Stimulated activated CD8-positive, alpha-beta memory T cell treated with anti-CD3 and anti-CD28 coated beads, Interleukin-7, amount 100 ng/mL, for 24 hours (primary cell): ENCODE measurements around the gene POU3F2.

Experiments
- DNase-seq: peaks from one replicate; pipeline ENCODE4 v3.0.0-alpha.2; 2020; ENCODE audit warnings: low read depth

POU3F2 gene

GRCh38 chr6:98831057-98831958 is 3.1 kb upstream of the POU3F2 start:
- DNase-seq, result no peak

DNA sequence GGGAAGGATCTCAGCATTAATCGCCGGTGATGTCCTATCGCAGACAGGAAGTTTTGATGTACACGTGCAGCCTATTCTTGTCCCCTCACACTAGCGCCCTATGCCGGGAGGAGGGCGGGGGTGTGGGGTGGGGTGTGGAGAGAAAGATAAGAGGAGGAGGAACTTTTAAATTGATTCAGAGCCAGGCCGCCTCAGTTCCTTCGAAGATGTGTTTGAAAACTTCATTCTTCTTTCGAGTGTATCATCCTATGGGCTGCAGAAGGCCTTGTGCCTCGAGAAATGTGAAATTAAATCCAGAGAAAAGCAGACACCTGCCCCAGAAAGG is 2.5 kb upstream of the POU3F2 start:
- no peak for DNase-seq

DNA sequence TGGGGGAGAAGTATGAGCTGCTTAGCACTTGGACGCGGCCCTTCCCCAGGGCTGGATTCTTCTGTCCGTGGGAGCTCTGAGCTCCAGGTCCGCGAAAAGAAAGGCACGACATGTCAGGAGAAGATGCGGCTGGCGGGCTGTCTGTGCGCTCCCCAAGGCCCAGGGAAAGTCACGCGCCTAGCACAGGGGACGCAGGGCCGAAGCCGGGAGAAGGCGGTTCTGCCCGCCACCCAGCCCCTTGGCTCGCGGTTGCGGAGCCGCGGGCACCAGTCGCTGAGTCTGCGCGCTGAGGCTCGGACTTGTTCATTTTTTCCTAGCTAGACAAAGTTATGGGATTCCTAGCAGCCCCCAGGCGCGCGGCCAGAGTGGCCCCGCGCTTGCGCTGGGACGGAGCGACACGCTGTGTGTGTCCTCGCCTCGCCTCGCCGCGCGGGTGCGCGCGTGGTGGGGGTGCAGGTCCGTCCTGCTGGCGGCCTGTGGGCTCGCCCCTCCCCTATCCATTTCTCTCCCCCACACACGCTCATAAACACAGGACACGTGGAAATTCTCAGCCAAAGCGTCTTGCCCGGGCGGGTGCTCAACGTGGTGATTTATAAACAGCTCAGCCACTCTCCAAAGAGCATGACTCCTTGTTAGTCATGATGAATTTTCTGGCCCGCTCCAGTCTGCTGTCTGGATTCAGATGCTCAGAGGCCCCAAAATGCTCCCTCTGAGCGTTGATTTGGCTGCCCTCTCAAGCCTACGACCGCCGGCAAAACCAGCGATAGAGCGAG is 1.9 kb upstream of the POU3F2 start:
- DNase-seq, result no peak

GRCh38 chr6:98833057-98833306 is 1.4 kb upstream of the POU3F2 start:
- DNase-seq, result no peak

DNA sequence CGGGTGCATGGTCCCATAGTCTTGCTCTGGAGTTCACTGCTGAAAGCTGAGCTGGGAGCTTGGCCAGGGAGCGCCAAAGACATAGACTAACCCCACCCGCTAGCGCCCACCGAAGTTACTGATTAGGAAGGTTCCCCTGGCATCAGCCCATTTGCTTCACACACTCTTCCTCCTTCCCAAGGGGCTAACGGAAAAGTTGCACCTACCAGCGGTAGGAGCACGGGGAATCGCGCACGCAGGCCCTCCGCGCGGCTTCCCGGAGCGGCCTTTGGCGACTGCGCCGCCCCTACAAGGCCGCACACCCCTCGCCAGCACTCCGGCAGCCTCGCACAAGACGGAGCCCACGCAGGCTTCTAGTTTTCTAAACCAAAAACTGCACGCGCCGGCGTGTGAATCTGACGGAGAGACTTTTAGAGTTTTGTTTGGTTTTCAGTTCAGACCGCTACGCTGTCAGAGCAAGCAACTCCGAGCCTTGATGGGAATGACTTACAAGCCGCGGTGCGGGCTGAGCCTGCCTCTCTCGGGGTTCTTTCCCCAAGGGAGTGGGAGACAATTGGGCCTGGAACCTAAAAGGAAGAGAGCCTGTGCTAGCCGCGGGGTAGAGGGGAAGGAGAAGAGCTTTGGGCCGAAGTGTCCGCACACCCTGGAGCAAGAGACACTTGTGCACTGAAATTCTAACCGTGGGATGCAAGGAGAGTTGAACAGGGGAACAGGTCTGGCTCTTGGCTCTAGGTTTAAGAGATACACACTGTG is 891 bp upstream of the POU3F2 start:
- DNase-seq, result no peak

- DNase-seq, result no peak
These were observed 1.0 kb downstream of the POU3F2 start for GRCh38 chr6:98835149-98836024.

GRCh38 chr6:98836025-98836961 is 1.9 kb downstream of the POU3F2 start:
- no peak for DNase-seq

GRCh38 chr6:98836962-98837944 is 2.9 kb downstream of the POU3F2 start:
- no peak for DNase-seq

DNA sequence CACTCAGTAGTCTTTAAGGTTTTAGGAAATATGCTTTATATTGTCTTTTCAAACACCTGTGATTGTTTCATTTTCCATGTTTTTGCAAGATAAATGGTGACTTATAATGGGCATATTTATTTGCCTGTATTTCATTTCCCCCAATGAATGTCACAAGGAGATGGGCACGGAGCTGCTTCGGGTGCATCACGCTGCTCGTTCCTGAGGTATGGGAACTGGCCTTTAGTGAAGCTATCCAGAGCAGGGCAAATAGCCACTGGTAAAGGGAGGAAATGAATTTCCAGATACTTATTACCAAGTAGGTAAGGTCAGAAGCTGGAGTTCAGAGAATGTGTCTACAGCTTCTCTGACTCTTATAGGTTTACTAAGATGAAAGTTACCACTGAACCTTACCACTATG is 3.7 kb downstream of the POU3F2 start:
- DNase-seq, result no peak

DNA sequence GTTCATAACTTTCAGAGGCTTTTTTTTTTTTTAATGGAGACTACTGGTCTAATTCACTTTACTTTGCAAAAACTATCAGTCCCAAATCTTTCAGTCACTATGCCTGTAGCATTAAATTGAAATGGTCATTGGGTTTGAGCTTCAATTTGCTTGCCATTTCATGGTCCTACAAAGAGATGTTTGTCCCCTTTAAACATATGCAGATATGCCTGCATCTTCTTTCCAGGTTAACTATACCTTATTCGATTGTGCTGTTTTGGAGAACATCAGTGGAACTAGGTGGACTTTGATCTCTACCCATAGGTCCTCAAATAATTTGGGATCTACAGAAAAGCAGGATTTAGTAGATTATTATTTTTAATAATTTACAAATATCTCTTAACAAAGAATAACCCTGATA is 4.6 kb downstream of the POU3F2 start:
- no peak for DNase-seq

DNA sequence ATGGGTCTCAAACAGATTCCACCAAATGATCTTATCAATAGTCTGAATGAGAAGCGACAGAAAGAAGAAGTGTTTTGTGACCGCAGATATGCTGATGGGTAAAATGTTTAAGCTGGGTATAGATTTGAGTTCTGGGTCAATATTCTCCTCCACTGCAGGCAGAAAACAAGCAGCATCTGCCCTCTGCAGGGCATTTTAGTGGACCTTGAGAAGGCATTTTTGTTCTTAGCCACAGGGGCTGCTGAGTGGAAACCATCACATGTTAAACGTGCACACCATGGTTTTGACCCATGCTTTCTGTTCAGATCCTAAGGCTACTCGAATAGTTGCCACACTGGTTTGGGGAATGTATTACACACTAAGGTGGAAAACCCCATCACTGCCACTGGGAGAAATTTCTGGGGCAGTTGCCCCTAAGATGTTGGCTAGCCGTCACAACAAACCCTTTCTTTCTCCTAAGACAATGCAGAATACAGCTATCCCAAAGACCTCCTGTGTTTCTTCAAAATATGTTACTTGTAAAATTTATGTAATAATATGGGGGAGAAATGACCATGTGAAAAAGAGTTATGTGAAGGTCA is 5.5 kb downstream of the POU3F2 start:
- no peak for DNase-seq

DNA sequence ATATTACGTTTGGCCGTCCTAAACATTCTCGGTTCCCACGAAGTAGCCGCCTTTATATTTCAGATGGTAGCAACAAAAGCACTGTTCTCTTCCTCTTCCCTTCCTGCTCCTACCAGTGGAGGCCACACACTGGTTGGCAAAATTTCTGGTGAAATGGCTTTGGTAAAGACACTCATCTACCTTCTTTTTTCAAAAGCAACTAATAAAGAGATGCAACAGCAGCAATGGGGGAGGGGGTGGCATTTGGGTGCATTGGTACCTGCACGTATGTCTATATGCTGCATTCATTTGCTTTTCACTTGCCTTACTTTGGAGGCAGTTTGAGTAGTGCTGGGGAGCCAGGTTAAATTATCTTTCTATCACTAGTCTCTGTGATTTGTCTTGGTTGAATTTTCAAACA is 6.0 kb downstream of the POU3F2 start:
- DNase-seq, result no peak

DNA sequence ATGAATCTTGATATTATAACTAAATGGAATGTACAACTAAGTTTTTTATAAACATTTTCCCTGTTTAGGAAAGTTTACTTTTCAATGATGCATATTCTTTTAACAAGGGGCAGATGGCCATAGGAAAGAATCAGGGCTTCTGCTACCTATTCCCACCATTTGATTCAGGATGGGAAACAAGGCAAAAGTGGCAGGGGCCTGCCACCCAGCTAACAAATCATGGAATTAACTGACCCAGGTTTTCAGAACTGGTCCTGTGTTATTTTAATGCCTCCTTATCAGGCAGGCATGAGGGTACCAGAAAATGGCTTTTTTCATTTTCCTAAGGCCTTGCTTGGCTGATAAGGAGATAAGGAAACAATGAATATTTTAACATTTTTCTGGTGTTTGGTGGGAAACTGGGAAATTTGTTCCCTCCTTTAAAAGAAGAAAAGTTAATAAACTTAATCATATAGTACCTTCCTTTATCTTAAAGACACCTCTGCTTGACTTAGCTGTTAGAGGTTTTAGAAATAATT is 6.7 kb downstream of the POU3F2 start:
- no peak for DNase-seq

DNA sequence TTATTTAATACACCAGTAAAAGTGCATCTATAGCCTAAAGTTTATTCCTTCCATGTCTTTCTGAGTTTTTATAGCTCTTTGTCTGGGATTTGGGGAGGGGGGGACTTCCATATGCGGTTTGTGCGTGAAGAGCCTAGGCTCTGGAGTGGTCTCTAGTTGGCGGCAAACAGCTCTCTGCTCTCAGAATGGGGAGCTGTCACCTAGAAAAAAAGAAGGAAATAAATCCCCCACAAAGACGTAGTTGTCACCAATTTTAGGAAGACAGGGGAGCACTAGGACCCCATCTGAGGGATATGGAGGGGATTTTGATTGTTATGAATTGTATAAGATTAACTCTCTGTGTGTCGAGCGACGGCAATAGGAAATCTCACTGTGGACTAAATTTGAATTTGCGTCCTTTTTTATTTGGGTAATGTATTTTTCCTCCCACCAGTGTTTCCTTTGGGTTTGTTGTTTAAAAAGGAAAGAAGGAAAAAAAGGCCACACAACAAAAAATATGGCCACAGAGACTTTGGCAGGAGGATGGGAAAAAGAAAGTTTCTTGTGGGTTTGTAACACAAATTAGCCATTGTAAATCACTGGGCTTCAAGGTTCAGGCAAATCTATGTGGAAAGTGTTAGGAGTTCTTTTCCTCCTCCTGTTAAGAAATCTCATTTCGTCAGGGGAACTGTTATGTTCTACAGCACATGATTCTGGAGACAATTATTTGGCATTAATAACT is 7.4 kb downstream of the POU3F2 start:
- no peak for DNase-seq

- no peak for DNase-seq
These were observed 8.2 kb downstream of the POU3F2 start for GRCh38 chr6:98842342-98843180.

DNA sequence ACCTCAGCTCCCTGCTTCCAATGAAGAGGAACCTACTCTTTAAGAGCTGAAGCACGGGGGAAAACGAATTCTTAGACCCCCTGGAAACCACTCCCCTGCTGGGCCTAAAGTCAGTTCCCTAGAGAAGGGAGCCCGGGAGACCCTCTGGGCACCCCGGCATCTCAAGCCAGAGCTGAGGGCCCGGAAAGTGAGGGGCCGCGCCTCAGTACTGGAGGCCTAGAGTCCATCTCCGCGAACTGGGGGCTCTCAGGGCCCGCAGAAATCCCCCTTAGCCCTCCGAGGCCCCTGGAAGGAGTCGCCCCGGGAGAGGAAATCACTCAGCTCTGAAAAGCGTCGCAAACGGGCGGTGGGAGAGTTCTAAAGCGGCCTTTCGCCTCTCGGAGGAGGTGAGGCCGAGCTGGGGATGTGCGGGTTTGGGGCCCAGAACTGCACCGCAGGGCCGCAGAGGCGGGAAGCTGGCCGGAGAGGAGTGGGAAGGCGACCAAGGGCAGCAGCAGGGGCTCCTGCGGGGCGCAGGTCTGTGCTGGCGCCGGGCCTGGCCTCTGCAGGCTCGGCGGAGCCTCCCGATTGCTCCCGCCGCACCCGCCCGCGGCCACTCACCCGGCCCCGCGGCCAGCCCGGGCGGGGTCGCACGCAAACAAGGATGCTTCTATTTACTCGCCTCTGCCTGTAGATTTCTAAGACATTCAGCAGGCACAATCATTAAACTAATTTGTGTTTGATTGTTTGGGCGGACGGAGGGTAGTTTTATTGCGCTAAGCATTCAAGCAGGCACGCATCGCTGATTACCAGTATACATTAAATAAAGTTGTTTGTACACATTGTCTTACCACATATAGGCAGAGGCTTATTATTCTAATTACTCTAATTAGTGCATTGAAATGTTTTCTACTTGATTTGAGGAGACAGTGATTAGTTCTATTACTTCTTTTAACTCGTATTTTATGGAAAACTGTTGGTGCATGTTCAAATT is 9.2 kb downstream of the POU3F2 start:
- no peak for DNase-seq
